ENCODE results near the gene ZNF142.

Gene ZNF142

DNA sequence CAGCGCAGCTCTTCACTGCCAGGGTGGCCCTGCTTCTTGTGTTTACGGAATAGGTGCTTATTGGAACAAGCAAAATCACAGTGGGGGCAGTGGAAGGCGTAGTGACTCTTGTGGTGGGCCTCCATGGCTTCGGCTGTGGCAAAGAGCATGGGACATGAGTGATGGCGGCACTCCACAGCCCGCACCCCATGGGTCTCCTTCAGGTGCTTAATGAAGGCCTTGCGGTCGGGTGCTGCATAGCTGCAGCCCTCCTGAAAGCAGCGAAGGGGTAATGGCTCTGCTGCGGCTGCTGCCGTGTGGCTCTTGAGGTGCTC, 10.7 kb downstream of the ZNF142 start:
- no peak for DNase-seq

DNA sequence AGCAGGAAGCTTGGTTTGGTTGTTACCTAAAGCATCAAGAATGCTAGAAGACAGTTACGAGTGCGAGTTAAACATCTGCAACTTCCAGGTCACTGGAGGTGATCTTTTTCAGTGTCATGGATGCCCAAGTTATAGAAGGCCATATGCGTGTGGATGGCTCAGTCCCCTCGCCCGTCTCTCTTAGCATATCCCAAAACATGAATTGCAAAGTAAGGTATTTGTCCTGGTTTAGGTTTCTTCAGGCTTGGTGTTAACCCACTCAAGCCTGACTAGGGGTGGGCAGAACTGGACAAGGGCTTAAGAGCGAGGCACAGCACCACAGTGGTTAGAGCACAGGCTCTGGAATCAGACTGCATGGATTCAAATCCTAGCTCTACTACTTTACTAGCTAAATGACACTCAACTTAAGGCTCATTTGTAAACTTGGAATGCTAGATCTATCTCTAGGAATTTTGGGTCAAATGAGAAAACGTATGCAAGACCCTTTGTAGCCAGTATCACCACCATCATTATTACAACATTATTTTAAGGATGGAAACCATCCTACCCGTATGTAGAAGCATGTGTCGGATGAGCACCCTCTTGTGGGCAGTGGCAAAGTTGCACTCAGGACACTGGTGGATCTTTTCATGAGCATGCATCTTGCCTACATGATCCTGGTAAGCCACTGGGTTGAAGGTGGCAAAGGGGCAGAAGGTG, 11.2 kb downstream of the ZNF142 start:
- DNase-seq = no peak

DNA sequence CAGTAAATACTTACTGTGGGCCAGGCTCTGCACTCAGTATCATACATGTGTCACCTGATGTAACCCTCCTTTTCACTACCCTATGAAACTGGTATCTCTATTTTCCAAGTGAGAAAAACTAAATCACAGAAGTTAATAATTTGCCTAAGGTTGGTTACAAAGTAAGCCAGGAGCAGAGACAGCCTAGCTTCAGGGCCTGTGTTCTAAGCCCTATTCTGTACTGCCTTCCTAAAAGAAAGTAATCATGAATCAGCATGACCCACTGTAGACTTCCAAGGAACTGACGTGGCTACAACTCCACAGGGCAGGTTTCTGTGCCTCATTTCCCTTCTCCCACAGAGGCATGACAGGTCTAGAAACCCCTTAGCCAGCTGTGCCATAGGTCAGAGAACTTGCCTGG, 14.3 kb downstream of the ZNF142 start:
- DNase-seq = no peak

DNA sequence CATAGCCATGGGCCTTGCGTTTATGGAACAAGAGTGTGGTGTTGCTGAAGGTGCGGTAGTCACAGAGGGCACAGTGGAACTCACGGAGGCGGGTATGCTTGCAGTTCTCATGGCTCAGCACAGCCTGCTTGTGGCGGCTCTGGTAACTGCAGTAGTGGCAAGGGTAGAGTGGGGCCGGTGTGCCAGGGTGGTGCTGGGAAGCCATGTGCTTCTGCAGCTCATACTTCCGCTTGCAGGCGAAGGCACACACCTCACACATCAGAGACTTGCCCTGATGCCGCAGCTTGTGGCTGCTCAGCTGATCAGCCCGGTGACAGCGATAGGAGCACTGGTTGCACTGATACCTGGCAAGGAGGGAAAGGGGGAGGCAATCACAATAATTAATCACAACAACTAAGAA, 14.7 kb downstream of the ZNF142 start:
- DNase-seq = no peak

DNA sequence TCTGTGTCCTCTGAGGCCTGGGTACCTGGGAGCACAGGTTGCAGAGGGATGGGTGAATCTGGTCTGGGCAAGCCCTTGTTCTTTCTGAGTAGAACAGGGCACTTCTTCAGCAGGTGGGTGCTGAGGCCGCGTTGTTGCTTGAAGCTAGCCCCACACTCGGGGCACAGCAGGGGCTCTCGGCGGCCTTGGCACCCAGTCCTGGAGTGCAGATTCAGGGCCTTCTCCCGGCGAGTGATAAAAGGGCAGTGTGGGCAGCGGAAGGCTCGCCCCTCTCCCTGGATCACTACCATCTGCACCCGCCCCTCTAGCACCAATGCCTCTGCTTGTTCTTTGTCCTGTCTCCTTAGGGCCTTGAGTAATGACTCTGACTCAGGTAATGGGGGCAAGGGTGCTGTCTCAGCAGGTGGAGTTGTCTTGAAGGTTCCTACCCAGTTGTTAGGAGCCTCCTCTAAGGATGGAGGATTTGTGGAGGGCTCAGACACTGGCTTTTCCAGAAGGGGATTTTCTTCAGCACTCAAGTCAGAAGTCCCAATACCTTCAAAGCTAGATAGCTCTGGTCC, 15.6 kb downstream of the ZNF142 start:
- no peak for DNase-seq

DNA sequence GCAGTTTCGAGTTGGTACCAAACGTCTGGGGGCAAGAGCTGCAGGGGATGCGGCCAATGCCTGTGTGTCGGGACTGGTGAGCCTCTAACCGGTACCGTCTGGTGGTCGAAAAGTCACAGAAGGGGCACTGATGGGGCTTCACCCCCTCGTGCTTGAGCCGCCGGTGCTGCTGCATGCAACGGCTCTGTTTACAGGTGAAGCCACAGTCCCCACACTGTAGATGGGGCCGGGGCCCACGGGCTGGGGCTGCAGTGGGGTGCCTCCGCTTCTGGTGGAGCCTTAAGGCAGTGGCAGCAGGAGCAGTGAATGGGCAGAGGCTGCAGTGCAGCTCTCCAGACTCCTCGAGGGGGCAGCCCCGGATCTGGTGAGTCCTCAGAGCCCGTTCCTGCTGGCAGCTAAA, 16.6 kb downstream of the ZNF142 start:
- no peak for DNase-seq

DNA sequence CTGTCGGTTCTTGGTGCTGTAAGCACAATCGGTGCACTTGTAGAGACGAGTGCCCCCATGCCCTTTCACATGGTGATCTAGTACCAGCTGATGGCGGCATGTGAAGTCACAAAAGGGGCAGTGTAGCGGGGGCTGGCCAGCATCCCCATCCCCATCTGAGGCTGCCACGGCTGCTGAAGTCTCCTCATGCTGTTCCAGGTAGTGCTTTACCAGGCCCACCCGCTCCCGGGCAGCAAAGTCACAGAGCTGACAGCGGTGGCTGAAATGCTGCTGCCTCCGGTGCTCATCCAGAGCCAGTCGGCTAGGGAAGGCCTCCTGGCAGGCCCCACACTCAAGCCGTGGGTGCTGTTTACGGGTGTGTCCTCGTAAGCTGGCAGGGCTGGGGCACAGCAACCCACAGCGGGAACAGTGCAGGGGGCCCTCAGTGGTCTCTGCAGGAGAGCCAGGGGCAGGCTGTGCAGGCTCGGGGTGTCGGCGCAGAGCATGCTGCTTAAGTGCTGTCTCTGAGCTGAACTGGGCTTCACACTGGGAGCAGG, 17.2 kb downstream of the ZNF142 start:
- DNase-seq = no peak

DNA sequence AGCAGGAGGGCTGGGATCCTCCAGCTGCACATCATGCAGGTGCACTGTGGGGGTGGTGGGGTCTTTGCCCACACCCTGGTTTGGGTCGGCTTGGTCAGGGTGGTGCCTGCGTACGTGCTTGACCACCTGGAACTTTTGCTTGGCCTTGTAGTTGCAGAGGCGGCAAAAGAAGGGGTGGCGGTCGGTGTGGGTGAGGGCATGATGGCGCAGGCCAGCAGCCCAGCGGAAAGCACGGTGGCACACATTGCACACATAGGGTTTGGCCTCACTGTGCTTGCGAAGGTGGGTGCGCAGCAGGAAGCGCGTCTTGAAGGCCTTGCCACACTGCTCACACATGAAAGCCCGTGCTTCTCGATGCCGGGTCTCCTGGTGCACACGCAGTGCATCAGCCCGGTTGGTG, 21.1 kb downstream of the ZNF142 start:
- DNase-seq = no peak

DNA sequence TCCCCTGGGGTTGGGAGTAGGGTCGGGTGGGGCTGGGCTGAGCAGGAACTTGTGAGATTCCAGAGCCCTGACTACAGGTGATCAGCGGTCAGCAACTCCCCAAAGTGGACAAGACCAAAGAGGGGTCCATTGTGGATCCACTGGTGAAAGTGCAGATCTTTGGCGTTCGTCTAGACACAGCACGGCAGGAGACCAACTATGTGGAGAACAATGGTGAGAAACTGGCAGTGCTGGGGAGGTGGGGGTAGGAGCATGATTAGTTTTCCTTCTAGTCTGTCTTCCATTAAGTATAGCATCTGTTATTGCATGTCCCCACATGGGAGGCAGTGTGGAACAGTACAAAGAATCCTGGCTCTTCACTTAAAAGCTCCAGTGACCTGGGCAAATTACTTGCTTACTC, 23.7 kb downstream of the ZNF142 start:
- no peak for DNase-seq

DNA sequence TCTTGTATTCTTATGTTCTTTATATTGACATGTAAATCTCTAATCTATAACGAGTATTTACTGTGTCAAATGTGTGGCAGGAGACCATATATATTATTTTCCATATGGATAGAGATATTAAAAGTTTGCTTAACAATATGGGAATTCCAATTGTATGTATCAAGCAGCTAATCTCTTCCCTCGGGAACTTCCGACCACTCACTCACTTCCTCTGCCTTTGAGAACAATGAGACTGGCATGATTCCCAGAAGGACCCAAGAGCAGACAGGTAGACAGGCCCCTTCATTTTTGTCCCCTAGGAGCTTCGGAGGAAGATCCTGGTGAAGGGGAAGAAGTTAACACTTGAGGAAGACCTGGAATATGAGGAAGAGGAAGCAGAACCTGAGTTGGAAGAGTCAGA, 27.6 kb downstream of the ZNF142 start:
- no peak for DNase-seq

DNA sequence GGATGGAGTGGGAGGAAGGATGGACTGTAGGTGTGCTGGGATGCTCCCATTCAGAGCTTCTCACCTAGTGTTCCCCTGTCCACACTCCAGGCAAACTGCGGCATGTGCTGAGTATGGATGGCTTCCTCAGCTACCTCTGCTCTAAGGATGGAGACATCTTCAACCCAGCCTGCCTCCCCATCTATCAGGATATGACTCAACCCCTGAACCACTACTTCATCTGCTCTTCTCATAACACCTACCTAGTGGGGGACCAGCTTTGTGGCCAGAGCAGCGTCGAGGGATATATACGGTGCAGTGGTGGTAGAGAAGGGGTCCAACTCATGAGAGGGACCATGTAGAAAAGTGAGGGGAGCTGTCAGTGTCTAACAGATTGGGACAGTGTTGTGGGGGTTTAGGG, 31.5 kb downstream of the ZNF142 start:
- DNase-seq = no peak

DNA sequence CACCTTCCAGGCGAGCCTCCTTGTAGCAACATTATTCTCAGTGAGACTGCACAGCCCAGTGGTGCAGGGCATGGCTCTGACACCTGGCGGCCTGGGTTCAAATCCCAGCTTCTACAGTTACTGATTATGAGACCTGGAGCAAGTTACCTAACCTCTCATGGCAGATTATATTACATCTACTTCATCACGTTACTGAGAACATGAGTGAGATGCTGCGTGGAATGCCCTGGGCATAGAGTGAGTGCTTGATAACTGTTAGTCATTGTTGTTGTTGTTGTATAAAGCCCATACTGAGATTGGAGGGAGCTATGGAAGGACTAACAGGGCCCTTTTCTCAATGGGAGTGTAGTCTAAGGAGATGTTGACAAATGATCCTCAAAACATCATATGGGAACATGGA, 33.1 kb downstream of the ZNF142 start:
- DNase-seq = no peak

DNA sequence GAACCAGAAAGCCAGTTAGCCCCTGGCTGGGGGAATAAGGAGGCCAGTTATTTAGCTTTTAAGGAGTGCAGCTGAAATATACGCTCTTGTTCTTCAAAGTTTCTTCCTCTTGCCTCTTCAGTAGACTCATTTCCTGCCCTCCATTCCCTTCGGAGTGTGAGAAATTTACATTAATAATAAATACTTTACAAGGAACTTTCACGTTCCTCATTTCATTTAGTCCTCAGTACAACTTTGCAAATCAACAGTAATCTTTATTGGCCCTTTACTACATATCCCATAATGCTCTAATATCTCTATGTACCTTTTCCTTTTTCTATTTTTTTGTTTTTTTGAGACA, 36.1 kb downstream of the ZNF142 start:
- no peak for DNase-seq

DNA sequence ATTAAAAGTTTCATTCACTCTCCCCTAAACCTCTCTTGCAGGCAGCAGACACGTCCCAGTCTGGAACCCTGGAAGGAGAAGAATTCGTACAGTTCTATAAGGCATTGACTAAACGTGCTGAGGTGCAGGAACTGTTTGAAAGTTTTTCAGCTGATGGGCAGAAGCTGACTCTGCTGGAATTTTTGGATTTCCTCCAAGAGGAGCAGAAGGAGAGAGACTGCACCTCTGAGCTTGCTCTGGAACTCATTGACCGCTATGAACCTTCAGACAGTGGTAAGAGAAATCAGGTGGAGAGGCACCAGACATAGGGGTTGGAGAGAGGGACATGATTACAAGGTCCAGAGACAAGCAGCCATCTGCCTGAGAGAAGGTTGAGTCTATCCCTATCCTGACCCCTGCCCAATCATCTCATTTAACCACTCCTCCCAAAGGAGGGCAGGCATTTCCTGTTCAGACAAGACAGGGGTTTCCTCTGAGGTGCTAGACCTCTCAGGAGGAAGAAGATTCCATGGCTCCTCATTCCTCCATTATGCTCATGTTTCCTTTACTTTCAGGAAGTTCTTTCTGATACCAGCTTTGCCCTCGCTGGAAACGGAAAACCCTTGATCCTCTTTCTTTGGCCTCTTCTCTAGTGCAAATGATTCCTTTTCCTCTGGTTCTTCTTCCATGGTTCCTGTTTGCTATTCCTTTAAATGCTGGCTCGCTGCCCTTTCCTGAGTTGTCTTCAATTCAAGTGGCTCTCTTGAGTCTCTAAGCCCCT, 36.6 kb downstream of the ZNF142 start:
- no peak for DNase-seq

DNA sequence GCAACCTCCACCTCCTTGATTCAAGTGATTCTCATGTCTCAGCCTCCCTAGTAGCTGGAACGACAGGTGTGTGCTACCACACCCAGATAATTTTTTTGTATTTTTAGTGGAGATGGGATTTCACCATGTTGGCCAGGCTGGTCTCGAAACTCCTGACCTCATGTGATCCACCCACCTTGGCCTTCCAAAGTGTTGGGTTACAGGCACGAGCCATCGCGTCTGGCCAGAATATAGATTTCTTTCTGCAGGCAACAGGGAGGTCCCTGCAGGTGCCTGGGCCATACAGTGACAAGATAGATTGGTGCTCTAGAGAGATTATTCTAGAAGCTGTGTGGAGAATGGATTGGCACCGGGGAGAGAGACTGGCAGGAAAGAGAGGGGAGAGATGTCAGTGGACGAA, 38.4 kb downstream of the ZNF142 start:
- DNase-seq = no peak

DNA sequence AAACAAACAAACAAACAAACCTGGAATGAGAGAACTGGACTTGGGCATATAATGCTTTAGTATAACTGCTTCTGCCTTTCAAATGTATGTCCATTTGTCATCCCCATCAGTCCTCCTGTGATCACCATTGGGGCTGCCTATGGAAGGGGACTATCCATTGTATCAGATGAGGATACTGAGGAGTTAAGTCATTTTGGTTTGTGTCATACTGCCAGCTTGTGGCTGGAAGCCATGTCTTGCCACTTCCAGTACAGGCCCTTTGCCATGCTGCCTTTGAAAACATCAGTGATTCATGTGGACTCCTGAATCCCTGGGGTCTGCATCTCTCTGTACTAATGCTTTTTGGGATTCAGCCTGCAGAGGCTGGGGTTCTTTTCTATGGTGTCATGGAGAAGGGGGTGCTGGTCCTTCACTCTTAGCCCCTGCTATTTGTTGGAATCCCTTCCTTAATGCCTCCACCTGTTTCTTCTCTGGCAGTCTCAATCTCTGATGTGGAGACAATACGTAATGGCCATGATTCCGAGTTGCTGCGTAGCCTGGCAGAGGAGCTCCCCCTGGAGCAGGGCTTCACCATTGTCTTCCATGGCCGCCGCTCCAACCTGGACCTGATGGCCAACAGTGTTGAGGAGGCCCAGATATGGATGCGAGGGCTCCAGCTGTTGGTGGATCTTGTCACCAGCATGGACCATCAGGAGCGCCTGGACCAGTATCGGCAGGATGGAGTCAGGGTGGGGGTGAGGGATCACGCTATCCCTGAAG, 41.1 kb downstream of the ZNF142 start:
- DNase-seq = no peak

DNA sequence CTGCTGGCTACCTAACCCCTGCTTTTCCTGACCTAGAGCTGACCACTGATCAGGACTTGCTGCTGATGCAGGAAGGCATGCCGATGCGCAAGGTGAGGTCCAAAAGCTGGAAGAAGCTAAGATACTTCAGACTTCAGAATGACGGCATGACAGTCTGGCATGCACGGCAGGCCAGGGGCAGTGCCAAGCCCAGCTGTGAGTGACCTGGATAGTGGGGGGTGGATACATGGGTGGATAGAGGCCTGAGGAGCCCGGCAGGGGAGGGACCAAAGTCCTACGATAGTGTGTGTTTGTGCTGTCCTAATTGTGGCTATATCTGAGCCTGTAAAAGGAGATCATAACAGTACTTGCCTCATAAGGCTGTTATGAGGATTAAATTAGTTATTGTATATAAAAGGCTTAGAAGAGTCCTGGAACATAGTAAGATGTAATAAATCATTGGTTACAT, 43.5 kb downstream of the ZNF142 start:
- DNase-seq = no peak

DNA sequence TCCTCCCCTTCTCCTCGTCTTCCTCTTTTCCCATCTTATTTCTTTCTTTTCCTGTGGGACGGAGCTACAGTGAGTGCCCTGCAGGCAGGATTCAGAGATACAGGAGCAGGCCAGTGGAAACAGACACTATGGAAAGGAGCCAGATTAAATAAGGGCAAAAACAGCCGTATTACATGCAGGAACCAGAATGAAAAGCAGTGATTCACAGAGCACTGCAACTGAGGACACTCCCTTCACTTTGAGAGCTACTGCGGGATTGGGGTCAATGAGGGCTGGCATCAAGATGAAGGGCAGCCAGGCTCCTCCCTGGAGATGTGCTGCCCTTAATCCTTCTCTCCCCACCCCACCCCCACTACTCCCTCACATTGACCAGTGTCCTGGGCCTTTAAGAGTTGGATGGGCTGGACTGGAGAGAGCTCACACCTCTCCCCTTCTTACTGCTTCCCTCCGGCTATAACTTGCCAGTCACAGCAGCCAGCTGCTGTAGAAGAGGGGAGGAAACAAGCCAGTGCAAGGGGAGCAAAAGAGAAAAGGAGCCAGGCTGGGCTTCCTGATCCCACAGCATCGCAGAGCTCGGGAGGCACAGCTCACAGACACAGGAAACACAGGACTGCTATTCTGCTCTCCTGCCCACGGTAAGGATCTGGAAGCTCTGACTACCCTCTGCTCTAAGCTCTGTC, 51.8 kb downstream of the ZNF142 start, which contains the start of gene PLCD4:
Gene PLCD4 (plus strand): TSS at position 464 of the 680 bp plus-strand sequence. CDS start 7,841 bp downstream, outside the sequence.
- DNase-seq = no peak

DNA sequence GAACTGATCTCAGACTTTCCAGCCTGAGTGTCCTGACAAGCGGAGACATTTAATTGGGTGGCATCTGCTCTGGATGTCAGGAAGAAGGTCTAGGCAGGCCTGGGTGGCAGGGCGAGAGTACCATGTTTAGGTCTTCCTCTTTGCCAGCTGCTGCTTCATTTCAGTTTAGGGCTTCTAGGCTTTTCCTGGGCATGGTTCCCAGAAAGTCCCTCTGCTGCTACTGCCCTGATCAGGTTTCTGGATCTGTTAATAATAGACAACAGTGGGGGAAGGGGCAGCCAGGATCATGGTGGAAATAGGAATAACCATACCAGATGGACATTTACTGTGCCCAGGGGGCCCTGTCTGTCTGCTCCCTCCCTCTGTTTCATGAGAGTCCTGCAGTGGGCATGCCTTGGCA, 54.0 kb downstream of the ZNF142 start:
- DNase-seq = no peak

Data from NCI-H187 (cell line).